ENCODE results near the gene S100G. TPM values are rescaled to one million over a fixed set of nuclear protein-coding genes. Genes with fewer than 3 reads are reported as not detected.
A peak's percentile ranks its signal among the peaks of the same experiment; 100 is the strongest.
"Not testable (repeated sequence)": the region's sequence is repeated elsewhere in the genome, so short reads cannot be mapped to it uniquely, and the experiment has no call there.

Gene S100G, protein sequence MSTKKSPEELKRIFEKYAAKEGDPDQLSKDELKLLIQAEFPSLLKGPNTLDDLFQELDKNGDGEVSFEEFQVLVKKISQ
- not detected for total RNA-seq
- polyA plus RNA-seq = not detected
- total RNA-seq = not detected

DNA sequence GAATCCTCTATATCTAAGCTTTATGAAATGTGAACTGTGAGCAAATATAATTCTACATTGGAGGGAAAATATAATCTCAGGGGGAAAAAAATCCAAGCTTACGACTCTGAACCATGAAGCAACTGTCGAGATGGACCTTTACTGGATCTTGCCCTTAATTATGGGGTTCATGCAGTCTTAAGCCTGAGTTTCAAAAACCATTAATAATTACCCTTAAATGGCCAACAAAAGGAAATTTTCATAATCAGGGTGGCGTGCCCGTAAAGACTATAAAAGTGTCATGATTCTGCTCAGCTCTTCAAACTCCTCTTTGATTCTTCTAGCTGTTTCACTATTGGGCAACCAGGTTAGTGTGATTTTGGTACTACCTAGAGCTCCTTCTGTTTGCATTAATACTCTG is at the start of gene S100G:
S100G (plus strand) TSS at position 301 of the 400 bp plus-strand sequence. CDS start 849 bp downstream, outside the sequence.
- no peak for ATAC-seq
- POLR2A ChIA-PET = no interaction called here
- intact Hi-C loops (cut with micrococcal nuclease) = no loop called here

DNA sequence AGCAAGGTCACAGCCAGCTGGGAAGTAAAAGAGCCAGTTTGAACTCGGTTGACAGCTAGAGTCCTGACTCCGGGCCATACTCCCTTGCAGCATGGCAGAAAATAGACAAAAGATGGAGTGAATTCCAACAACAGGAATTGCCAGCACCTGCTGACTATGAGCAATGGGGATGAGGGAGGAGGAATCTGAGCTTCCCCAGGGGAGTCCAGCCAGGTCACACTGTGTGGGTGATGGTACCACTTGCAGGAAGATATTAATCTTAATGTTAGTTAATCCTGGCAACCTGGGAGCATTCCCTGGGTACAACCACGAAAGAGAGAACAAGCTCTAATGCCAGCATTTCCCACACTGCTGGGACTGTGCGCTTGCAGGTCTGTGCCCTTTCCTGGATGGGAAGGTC is 48.1 kb upstream of the S100G start:
- H3K9me3 Mint-ChIP-seq = peaks cover 0 to 3% (median 0%) of the 10 kb centered on the region in 11 donors
- no peak overlapping the region for H3K4me3 ChIP-seq (ENCODE audit: low read length)
- intact Hi-C loops (cut with micrococcal nuclease) = loop anchor here in 1 of 2 donors (5.0 to 10.0 kb wide), 2 partner anchors 120 to 1267 kb away; partner anchors contain the start of gene PIGA
- peak overlapping the region in 1 of 10 donors; percentile 22 for H3K4me3 Mint-ChIP-seq
- no peak overlapping the region for H3K27ac ChIP-seq (ENCODE audit: low read depth, low read length)
- H3K27me3 Mint-ChIP-seq = no peaks in the 10 kb centered on the region
- DNase-seq (no peak), ATAC-seq (no peak)
- H3K27me3 ChIP-seq (ENCODE audit: control insufficient read depth in 2 of 2, insufficient read depth in 2 of 2, low read length in 2 of 2) = no peaks in the 10 kb centered on the region
- no peaks in the 10 kb centered on the region for H3K36me3 ChIP-seq (ENCODE audit: control insufficient read depth in 2 of 3, insufficient read depth in 3 of 3, low read length in 3 of 3)
- no peaks in the 10 kb centered on the region for H3K9me3 ChIP-seq (ENCODE audit: control insufficient read depth in 2 of 3, low read length in 3 of 3)
- H3K27ac Mint-ChIP-seq = peak overlapping the region in 3 of 9 donors; percentile 13 to 71 (median 46)
- ChIA-PET CTCF (interaction anchor here (0.7 kb wide), 1 partner anchor 62 kb away, joined by 7 read pairs; no protein-coding TSS in a partner anchor), POLR2A (interaction anchor here (1.3 kb wide), 1 partner anchor 10 kb away, joined by 4 read pairs; no protein-coding TSS in a partner anchor)
- H3K36me3 Mint-ChIP-seq = peaks cover 0 to 5% (median 0%) of the 10 kb centered on the region in 5 donors
- H3K4me1 Mint-ChIP-seq = peaks cover 0 to 45% (median 31%) of the 10 kb centered on the region in 7 donors
- H3K4me1 ChIP-seq (ENCODE audit: control insufficient read depth in 2 of 2, insufficient read depth in 2 of 2, low read length in 2 of 2) = peaks cover 0 to 24% of the 10 kb centered on the region in 2 donors

More for the DNA sequence above, at the start of gene S100G:
- H3K9me3 ChIP-seq (ENCODE audit: control insufficient read depth in 2 of 3, low read length in 3 of 3) = no peaks in the 10 kb centered on the region
- Mint-ChIP-seq H3K4me1 (peaks cover 0 to 2% (median 0%) of the 10 kb centered on the region in 7 donors), H3K36me3 (peaks cover 0 to 10% (median 4%) of the 10 kb centered on the region in 5 donors), H3K9me3 (no peaks in the 10 kb centered on the region), H3K27ac (no peak within 1 kb of the TSS), H3K4me3 (no peak within 1 kb of the TSS), H3K27me3 (no peaks in the 10 kb centered on the region)
- H3K36me3 ChIP-seq (ENCODE audit: control insufficient read depth in 2 of 3, insufficient read depth in 3 of 3, low read length in 3 of 3) = no peaks in the 10 kb centered on the region
- H3K27me3 ChIP-seq (ENCODE audit: control insufficient read depth in 2 of 2, insufficient read depth in 2 of 2, low read length in 2 of 2) = no peaks in the 10 kb centered on the region
- CTCF ChIA-PET = no interaction called here
- no peak for DNase-seq
- no peak within 1 kb of the TSS for H3K27ac ChIP-seq (ENCODE audit: low read depth, low read length)
- H3K4me3 ChIP-seq (ENCODE audit: low read length) = no peak within 1 kb of the TSS
- no peaks in the 10 kb centered on the region for H3K4me1 ChIP-seq (ENCODE audit: control insufficient read depth in 2 of 2, insufficient read depth in 2 of 2, low read length in 2 of 2)

DNA sequence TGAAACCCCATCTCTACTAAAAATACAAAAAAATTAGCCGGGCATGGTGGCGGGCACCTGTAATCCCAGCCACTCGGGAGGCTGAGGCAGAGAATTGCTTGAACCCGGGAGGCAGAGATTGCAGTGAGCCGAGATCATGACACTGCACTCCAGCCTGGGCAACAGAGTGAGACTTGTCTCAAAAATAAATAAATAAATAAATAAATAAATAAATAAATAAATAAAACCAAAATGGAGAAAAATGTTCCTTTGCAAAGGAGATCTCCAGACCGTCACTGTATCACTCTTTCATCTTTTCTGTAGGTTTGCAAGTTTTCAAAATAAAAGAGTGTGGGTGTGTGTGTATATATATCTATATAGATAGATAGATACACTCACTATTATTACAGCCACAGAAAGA is 46.7 kb upstream of the S100G start:
- H3K9me3 Mint-ChIP-seq; H3K9me3 ChIP-seq (ENCODE audit: control insufficient read depth in 2 of 3, low read length in 3 of 3); H3K27me3 Mint-ChIP-seq; H3K36me3 ChIP-seq (ENCODE audit: control insufficient read depth in 2 of 3, insufficient read depth in 3 of 3, low read length in 3 of 3); ATAC-seq; H3K4me3 ChIP-seq (ENCODE audit: low read length); H3K27me3 ChIP-seq (ENCODE audit: control insufficient read depth in 2 of 2, insufficient read depth in 2 of 2, low read length in 2 of 2); H3K36me3 Mint-ChIP-seq; CTCF ChIA-PET; DNase-seq; POLR2A ChIA-PET: not testable (repeated sequence)
- Mint-ChIP-seq H3K4me1 (peaks cover 4 to 54% (median 39%) of the 10 kb centered on the region in 7 donors), H3K4me3 (peak overlapping the region in 7 of 10 donors; percentile 67 to 85 (median 78)), H3K27ac (peak overlapping the region in 7 of 9 donors; percentile 80 to 96 (median 93))
- H3K4me1 ChIP-seq (ENCODE audit: control insufficient read depth in 2 of 2, insufficient read depth in 2 of 2, low read length in 2 of 2) = peaks cover 0 to 32% of the 10 kb centered on the region in 2 donors
- peak overlapping the region; percentile 58 for H3K27ac ChIP-seq (ENCODE audit: low read depth, low read length)
- intact Hi-C loops (cut with micrococcal nuclease) = loop anchor here in 1 of 2 donors (5.0 to 10.0 kb wide), 2 partner anchors 121 to 1268 kb away; partner anchors contain the start of gene PIGA

DNA sequence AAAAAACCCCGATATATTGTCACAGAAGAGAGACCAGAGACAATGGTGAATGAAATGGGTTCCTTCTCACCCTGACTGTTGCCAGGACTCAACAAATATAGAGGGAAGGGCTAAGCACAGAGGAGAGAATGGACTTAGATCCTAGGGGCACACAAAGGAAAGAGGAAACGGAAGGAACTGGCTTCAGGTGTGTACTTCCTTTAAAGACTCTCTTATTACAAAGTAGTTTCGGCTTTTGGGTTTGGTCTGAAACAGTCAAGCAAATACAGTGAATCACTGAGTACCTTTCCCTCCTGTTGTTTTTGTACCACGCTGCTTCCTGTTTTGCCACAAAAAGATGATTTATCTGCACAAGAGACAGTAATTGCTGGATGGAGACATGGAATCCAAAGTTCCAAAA is 46.1 kb upstream of the S100G start:
- Histone ChIP-seq H3K4me3 (ENCODE audit: low read length) (no peak overlapping the region), H3K27me3 (ENCODE audit: control insufficient read depth in 2 of 2, insufficient read depth in 2 of 2, low read length in 2 of 2) (no peaks in the 10 kb centered on the region), H3K9me3 (ENCODE audit: control insufficient read depth in 2 of 3, low read length in 3 of 3) (no peaks in the 10 kb centered on the region), H3K36me3 (ENCODE audit: control insufficient read depth in 2 of 3, insufficient read depth in 3 of 3, low read length in 3 of 3) (no peaks in the 10 kb centered on the region), H3K4me1 (ENCODE audit: control insufficient read depth in 2 of 2, insufficient read depth in 2 of 2, low read length in 2 of 2) (peaks cover 0 to 32% of the 10 kb centered on the region in 2 donors), H3K27ac (ENCODE audit: low read depth, low read length) (peak overlapping the region; percentile 58)
- Mint-ChIP-seq H3K4me3 (peak overlapping the region; percentile 23 to 86 (median 76)), H3K27ac (peak overlapping the region; percentile 79 to 96 (median 93)), H3K27me3 (no peaks in the 10 kb centered on the region), H3K36me3 (peaks cover 0 to 2% (median 0%) of the 10 kb centered on the region in 5 donors), H3K9me3 (peaks cover 0 to 1% (median 0%) of the 10 kb centered on the region in 11 donors), H3K4me1 (peaks cover 4 to 54% (median 39%) of the 10 kb centered on the region in 7 donors)
- DNase-seq (peak in 5 of 9 donors; percentile 4 to 33 (median 21)), ATAC-seq (no peak)
- ChIA-PET POLR2A (no interaction called here), CTCF (no interaction called here)
- intact Hi-C loops (cut with micrococcal nuclease) = loop anchor here in 1 of 2 donors (5.0 to 10.0 kb wide), 2 partner anchors 122 to 1269 kb away; partner anchors contain the start of gene PIGA

GRCh38 chrX:16604337-16604736 is 45.6 kb upstream of the S100G start:
- Mint-ChIP-seq H3K27me3 (no peaks in the 10 kb centered on the region), H3K36me3 (peaks cover 0 to 2% (median 0%) of the 10 kb centered on the region in 5 donors), H3K4me1 (peaks cover 4 to 54% (median 39%) of the 10 kb centered on the region in 7 donors), H3K27ac (peak overlapping the region; percentile 80 to 96 (median 93)), H3K4me3 (peak overlapping the region; percentile 14 to 86 (median 76)), H3K9me3 (peaks cover 0 to 1% (median 0%) of the 10 kb centered on the region in 11 donors)
- no peaks in the 10 kb centered on the region for H3K36me3 ChIP-seq (ENCODE audit: control insufficient read depth in 2 of 3, insufficient read depth in 3 of 3, low read length in 3 of 3)
- ATAC-seq = no peak
- H3K9me3 ChIP-seq (ENCODE audit: control insufficient read depth in 2 of 3, low read length in 3 of 3) = no peaks in the 10 kb centered on the region
- POLR2A ChIA-PET = no interaction called here
- H3K27ac ChIP-seq (ENCODE audit: low read depth, low read length) = peak overlapping the region; percentile 58
- peaks cover 0 to 32% of the 10 kb centered on the region in 2 donors for H3K4me1 ChIP-seq (ENCODE audit: control insufficient read depth in 2 of 2, insufficient read depth in 2 of 2, low read length in 2 of 2)
- CTCF ChIA-PET = no interaction called here
- H3K27me3 ChIP-seq (ENCODE audit: control insufficient read depth in 2 of 2, insufficient read depth in 2 of 2, low read length in 2 of 2) = no peaks in the 10 kb centered on the region
- intact Hi-C loops (cut with micrococcal nuclease) = loop anchor here in 1 of 2 donors (5.0 to 10.0 kb wide), 2 partner anchors 122 to 1270 kb away; partner anchors contain the start of gene PIGA
- no peak overlapping the region for H3K4me3 ChIP-seq (ENCODE audit: low read length)
- no peak for DNase-seq

DNA sequence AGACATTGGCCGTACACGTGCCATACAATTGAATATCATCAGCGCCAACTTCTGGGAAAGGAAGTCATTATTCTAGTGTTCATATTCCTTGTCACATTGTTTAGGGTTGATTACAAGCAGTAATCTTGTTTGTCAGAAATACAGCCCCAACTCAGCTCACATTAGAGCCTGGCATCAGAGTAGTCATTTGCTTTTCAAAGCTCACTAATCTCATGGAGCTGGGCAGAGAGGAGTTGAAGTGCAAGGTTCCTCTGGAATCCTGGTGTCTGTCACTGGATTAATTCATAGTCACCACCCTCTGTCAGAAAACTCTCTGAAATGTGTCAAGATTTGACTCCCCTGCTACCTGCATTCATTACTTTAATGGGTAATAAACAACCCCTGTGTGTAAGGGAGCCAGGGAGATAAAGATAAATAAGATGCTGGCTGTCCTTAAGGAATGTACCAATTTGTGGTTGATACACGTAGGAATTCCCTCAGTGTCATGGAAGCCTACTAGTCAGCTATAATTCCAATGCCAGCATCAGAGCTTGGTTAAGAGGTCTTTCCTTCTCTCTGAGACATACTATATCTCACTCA is 43.7 kb upstream of the S100G start:
- DNase-seq = no peak
- peaks cover 4 to 50% (median 37%) of the 10 kb centered on the region in 7 donors for H3K4me1 Mint-ChIP-seq
- peak overlapping the region in 1 of 10 donors; percentile 7 for H3K4me3 Mint-ChIP-seq
- ChIA-PET POLR2A (interaction anchor here (0.6 kb wide), 2 partner anchors 44 to 126 kb away, joined by 3 to 4 read pairs; no protein-coding TSS in a partner anchor), CTCF (no interaction called here)
- H3K27ac ChIP-seq (ENCODE audit: low read depth, low read length) = peak overlapping the region; percentile 14
- H3K9me3 ChIP-seq (ENCODE audit: control insufficient read depth in 2 of 3, low read length in 3 of 3) = no peaks in the 10 kb centered on the region
- no peak overlapping the region for H3K4me3 ChIP-seq (ENCODE audit: low read length)
- no peaks in the 10 kb centered on the region for H3K27me3 ChIP-seq (ENCODE audit: control insufficient read depth in 2 of 2, insufficient read depth in 2 of 2, low read length in 2 of 2)
- H3K9me3 Mint-ChIP-seq = no peaks in the 10 kb centered on the region
- no peaks in the 10 kb centered on the region for H3K36me3 ChIP-seq (ENCODE audit: control insufficient read depth in 2 of 3, insufficient read depth in 3 of 3, low read length in 3 of 3)
- H3K4me1 ChIP-seq (ENCODE audit: control insufficient read depth in 2 of 2, insufficient read depth in 2 of 2, low read length in 2 of 2) = peaks cover 0 to 32% of the 10 kb centered on the region in 2 donors
- ATAC-seq = no peak
- intact Hi-C loops (cut with micrococcal nuclease) = loop anchor here in 1 of 2 donors (2.0 to 10.0 kb wide), 2 partner anchors 13 to 1271 kb away; partner anchors contain the start of gene PIGA
- no peaks in the 10 kb centered on the region for H3K27me3 Mint-ChIP-seq
- peak overlapping the region in 8 of 9 donors; percentile 1 to 93 (median 78) for H3K27ac Mint-ChIP-seq
- peaks cover 0 to 4% (median 0%) of the 10 kb centered on the region in 5 donors for H3K36me3 Mint-ChIP-seq
